HUES64 (cell line): ENCODE data around the gene FAAP100.

Experiments used
- H3K27ac ChIP-seq: 2 replicates; pipeline ENCODE4 v1.7.0; 2013; ENCODE audit warnings: low read depth, low read length, inconsistent platforms
- H3K27me3 ChIP-seq: 2 replicates; pipeline ENCODE4 v1.6.1; 2013; ENCODE audit warnings: mild to moderate bottlenecking, low read length; ENCODE audit not compliant: insufficient read depth
- H3K36me3 ChIP-seq: 2 replicates; pipeline ENCODE4 v1.6.1; 2013; ENCODE audit warnings: mild to moderate bottlenecking, low read length; ENCODE audit not compliant: insufficient read depth
- H3K4me1 ChIP-seq: 2 replicates; pipeline ENCODE4 v1.6.1; 2013; ENCODE audit warnings: mild to moderate bottlenecking, low read length, moderate library complexity; ENCODE audit not compliant: insufficient read depth
- H3K4me3 ChIP-seq: 2 replicates; pipeline ENCODE4 v1.5.1; 2013; ENCODE audit warnings: mild to moderate bottlenecking, low read length, moderate library complexity
- H3K9ac ChIP-seq: 2 replicates; pipeline ENCODE4 v1.6.1; 2013; ENCODE audit warnings: mild to moderate bottlenecking, low read depth, low read length
- H3K9me3 ChIP-seq: 2 replicates; pipeline ENCODE4 v1.6.1; 2013; ENCODE audit warnings: low read depth, low read length; ENCODE audit not compliant: insufficient read depth
- WGBS: fragments of 150-250, 120-280 bp; methylation state at CpG from one replicate; pipeline ENCODE4 v1.1.7; 2013; ENCODE audit warnings: missing lambda C conversion rate; 5-methylcytosine and 5-hydroxymethylcytosine counted together

Gene FAAP100

GRCh38 chr17:81582749-81583148 is 30.6 kb upstream of the FAAP100 start:
- Histone ChIP-seq H3K36me3 (peaks cover 66% of the 10 kb centered on the region), H3K9ac (no peak overlapping the region)
- 97% methylated on average over 12 of the region's 12 CpGs for WGBS

GRCh38 chr17:81582341-81582740 is 30.2 kb upstream of the FAAP100 start:
- no peak overlapping the region for H3K27ac ChIP-seq
- H3K9ac ChIP-seq = no peak overlapping the region
- no peaks in the 10 kb centered on the region for H3K27me3 ChIP-seq
- no peak overlapping the region for H3K4me3 ChIP-seq
- peaks cover 66% of the 10 kb centered on the region for H3K36me3 ChIP-seq
- H3K9me3 ChIP-seq = no peaks in the 10 kb centered on the region
- H3K4me1 ChIP-seq = no peaks in the 10 kb centered on the region
- 96% methylated on average over 5 of the region's 5 CpGs for WGBS

More at GRCh38 chr17:81582749-81583148, 30.6 kb upstream of the FAAP100 start:
- H3K4me3 ChIP-seq = no peak overlapping the region
- no peaks in the 10 kb centered on the region for H3K27me3 ChIP-seq
- no peaks in the 10 kb centered on the region for H3K4me1 ChIP-seq
- no peak overlapping the region for H3K27ac ChIP-seq
- no peaks in the 10 kb centered on the region for H3K9me3 ChIP-seq

- H3K4me1 ChIP-seq = no peaks in the 10 kb centered on the region
- no peak overlapping the region for H3K4me3 ChIP-seq
- no peaks in the 10 kb centered on the region for H3K9me3 ChIP-seq
- H3K27ac ChIP-seq = no peak overlapping the region
- no peak overlapping the region for H3K9ac ChIP-seq
- 94% methylated on average over 8 of the region's 8 CpGs for WGBS
- no peaks in the 10 kb centered on the region for H3K27me3 ChIP-seq
- peaks cover 63% of the 10 kb centered on the region for H3K36me3 ChIP-seq
Observed at GRCh38 chr17:81581758-81582157, 29.6 kb upstream of the FAAP100 start.

- Histone ChIP-seq H3K4me1 (no peaks in the 10 kb centered on the region), H3K27ac (no peak overlapping the region), H3K36me3 (peaks cover 60% of the 10 kb centered on the region), H3K9me3 (no peaks in the 10 kb centered on the region), H3K9ac (no peak overlapping the region), H3K27me3 (no peaks in the 10 kb centered on the region), H3K4me3 (no peak overlapping the region)
- WGBS = 93% methylated on average over 6 of the region's 6 CpGs
Observed at GRCh38 chr17:81580481-81580880, 28.3 kb upstream of the FAAP100 start.

- no peaks in the 10 kb centered on the region for H3K9me3 ChIP-seq
- no peak overlapping the region for H3K27ac ChIP-seq
- no peaks in the 10 kb centered on the region for H3K27me3 ChIP-seq
- H3K4me3 ChIP-seq = no peak overlapping the region
- WGBS = 89% methylated on average over 10 of the region's 10 CpGs
- no peak overlapping the region for H3K9ac ChIP-seq
- no peaks in the 10 kb centered on the region for H3K4me1 ChIP-seq
- H3K36me3 ChIP-seq = peaks cover 57% of the 10 kb centered on the region
Observed at GRCh38 chr17:81579821-81580321, 27.7 kb upstream of the FAAP100 start.

GRCh38 chr17:81579298-81579697 is 27.1 kb upstream of the FAAP100 start:
- H3K9me3 ChIP-seq = no peaks in the 10 kb centered on the region
- H3K9ac ChIP-seq = no peak overlapping the region
- H3K27ac ChIP-seq = no peak overlapping the region
- 93% methylated on average over 6 of the region's 6 CpGs for WGBS
- H3K27me3 ChIP-seq = no peaks in the 10 kb centered on the region
- H3K36me3 ChIP-seq = peaks cover 57% of the 10 kb centered on the region
- no peak overlapping the region for H3K4me3 ChIP-seq
- no peaks in the 10 kb centered on the region for H3K4me1 ChIP-seq

GRCh38 chr17:81578561-81579225 is 26.5 kb upstream of the FAAP100 start:
- no peak overlapping the region for H3K27ac ChIP-seq
- H3K36me3 ChIP-seq = peaks cover 57% of the 10 kb centered on the region
- 88% methylated on average over 5 of the region's 6 CpGs for WGBS
- H3K4me1 ChIP-seq = no peaks in the 10 kb centered on the region
- no peaks in the 10 kb centered on the region for H3K27me3 ChIP-seq
- no peak overlapping the region for H3K9ac ChIP-seq
- H3K4me3 ChIP-seq = no peak overlapping the region
- H3K9me3 ChIP-seq = no peaks in the 10 kb centered on the region

- H3K4me3 ChIP-seq = no peak overlapping the region
- H3K9ac ChIP-seq = no peak overlapping the region
- H3K27me3 ChIP-seq = no peaks in the 10 kb centered on the region
- no peaks in the 10 kb centered on the region for H3K4me1 ChIP-seq
- H3K27ac ChIP-seq = no peak overlapping the region
- H3K9me3 ChIP-seq = no peaks in the 10 kb centered on the region
- 94% methylated on average over 10 of the region's 10 CpGs for WGBS
- H3K36me3 ChIP-seq = peaks cover 57% of the 10 kb centered on the region
Observed at GRCh38 chr17:81578038-81578441, 25.9 kb upstream of the FAAP100 start.

GRCh38 chr17:81577278-81578000 is 25.3 kb upstream of the FAAP100 start:
- no peak overlapping the region for H3K4me3 ChIP-seq
- no peaks in the 10 kb centered on the region for H3K9me3 ChIP-seq
- H3K36me3 ChIP-seq = peaks cover 57% of the 10 kb centered on the region
- 93% methylated on average over 11 of the region's 11 CpGs for WGBS
- H3K9ac ChIP-seq = no peak overlapping the region
- no peaks in the 10 kb centered on the region for H3K27me3 ChIP-seq
- H3K4me1 ChIP-seq = no peaks in the 10 kb centered on the region
- H3K27ac ChIP-seq = no peak overlapping the region

- 93% methylated on average over 17 of the region's 17 CpGs for WGBS
- Histone ChIP-seq H3K9ac (no peak overlapping the region), H3K9me3 (no peaks in the 10 kb centered on the region), H3K4me1 (no peaks in the 10 kb centered on the region), H3K27me3 (no peaks in the 10 kb centered on the region), H3K4me3 (no peak overlapping the region), H3K27ac (no peak overlapping the region), H3K36me3 (peaks cover 53% of the 10 kb centered on the region)
Observed at GRCh38 chr17:81576621-81577277, 24.6 kb upstream of the FAAP100 start.

- H3K36me3 ChIP-seq = peaks cover 56% of the 10 kb centered on the region
- no peak overlapping the region for H3K9ac ChIP-seq
- no peak overlapping the region for H3K4me3 ChIP-seq
- 96% methylated on average over 3 of the region's 3 CpGs for WGBS
- H3K9me3 ChIP-seq = no peaks in the 10 kb centered on the region
- H3K27ac ChIP-seq = no peak overlapping the region
- H3K4me1 ChIP-seq = no peaks in the 10 kb centered on the region
- H3K27me3 ChIP-seq = no peaks in the 10 kb centered on the region
Observed at GRCh38 chr17:81575836-81576235, 23.7 kb upstream of the FAAP100 start.
